ENCODE data around the gene SYNRG.

DNA sequence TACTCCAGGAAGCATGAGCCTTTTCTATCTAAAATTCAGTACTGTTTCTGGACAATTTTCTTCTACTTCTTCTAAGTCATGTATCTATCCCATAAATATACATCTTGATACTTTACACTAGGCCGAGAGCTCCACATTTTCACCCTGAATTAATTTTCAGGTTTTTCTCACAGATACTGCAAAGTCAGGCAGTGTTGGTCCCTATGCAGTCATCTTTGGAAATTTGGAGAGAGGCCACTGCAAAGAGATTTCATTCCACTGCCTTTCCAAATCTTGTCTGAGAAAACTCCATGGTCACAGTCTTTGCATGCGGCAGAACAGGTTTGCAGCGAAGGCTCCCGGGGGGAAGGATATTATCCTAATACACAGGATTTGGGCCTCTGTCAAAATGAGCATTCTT lies 91.3 kb downstream of the SYNRG start:
- TF ChIP-seq, protein P1, sequence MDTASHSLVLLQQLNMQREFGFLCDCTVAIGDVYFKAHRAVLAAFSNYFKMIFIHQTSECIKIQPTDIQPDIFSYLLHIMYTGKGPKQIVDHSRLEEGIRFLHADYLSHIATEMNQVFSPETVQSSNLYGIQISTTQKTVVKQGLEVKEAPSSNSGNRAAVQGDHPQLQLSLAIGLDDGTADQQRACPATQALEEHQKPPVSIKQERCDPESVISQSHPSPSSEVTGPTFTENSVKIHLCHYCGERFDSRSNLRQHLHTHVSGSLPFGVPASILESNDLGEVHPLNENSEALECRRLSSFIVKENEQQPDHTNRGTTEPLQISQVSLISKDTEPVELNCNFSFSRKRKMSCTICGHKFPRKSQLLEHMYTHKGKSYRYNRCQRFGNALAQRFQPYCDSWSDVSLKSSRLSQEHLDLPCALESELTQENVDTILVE (CRISPR knock-in tag; IDR thresholded peaks at IDR 0.05) = no peak
- TF ChIP-seq ZNF350 (CRISPR knock-in tag; IDR thresholded peaks at IDR 0.05; ENCODE audit: borderline replicate concordance, low read depth) (no peak), NBN (conservative IDR thresholded peaks at IDR 0.05) (no peak), EHMT2 (IDR thresholded peaks at IDR 0.05; ENCODE audit: borderline replicate concordance, low read depth, low read length) (no peak), KLF9 (CRISPR knock-in tag; IDR thresholded peaks at IDR 0.05; ENCODE audit: low read depth) (no peak), ETV6 (CRISPR knock-in tag; conservative IDR thresholded peaks at IDR 0.05) (no peak), YY1 (IDR thresholded peaks at IDR 0.05; ENCODE audit: insufficient read depth, insufficient replicate concordance, low read depth, low read length) (no peak), RAD21 (CRISPR knock-in tag; IDR thresholded peaks at IDR 0.05) (no peak), ZBTB8A (CRISPR knock-in tag; IDR thresholded peaks at IDR 0.05; ENCODE audit: borderline replicate concordance, low read depth) (no peak), SMARCC2 (IDR thresholded peaks at IDR 0.05) (no peak)
- TF ChIP-seq, protein P2, sequence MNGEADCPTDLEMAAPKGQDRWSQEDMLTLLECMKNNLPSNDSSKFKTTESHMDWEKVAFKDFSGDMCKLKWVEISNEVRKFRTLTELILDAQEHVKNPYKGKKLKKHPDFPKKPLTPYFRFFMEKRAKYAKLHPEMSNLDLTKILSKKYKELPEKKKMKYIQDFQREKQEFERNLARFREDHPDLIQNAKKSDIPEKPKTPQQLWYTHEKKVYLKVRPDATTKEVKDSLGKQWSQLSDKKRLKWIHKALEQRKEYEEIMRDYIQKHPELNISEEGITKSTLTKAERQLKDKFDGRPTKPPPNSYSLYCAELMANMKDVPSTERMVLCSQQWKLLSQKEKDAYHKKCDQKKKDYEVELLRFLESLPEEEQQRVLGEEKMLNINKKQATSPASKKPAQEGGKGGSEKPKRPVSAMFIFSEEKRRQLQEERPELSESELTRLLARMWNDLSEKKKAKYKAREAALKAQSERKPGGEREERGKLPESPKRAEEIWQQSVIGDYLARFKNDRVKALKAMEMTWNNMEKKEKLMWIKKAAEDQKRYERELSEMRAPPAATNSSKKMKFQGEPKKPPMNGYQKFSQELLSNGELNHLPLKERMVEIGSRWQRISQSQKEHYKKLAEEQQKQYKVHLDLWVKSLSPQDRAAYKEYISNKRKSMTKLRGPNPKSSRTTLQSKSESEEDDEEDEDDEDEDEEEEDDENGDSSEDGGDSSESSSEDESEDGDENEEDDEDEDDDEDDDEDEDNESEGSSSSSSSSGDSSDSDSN (CRISPR knock-in tag; IDR thresholded peaks at IDR 0.05) = no peak
- TF ChIP-seq, protein P3, sequence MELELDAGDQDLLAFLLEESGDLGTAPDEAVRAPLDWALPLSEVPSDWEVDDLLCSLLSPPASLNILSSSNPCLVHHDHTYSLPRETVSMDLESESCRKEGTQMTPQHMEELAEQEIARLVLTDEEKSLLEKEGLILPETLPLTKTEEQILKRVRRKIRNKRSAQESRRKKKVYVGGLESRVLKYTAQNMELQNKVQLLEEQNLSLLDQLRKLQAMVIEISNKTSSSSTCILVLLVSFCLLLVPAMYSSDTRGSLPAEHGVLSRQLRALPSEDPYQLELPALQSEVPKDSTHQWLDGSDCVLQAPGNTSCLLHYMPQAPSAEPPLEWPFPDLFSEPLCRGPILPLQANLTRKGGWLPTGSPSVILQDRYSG (CRISPR knock-in tag; IDR thresholded peaks at IDR 0.05) = no peak
- TF ChIP-seq, protein P4, sequence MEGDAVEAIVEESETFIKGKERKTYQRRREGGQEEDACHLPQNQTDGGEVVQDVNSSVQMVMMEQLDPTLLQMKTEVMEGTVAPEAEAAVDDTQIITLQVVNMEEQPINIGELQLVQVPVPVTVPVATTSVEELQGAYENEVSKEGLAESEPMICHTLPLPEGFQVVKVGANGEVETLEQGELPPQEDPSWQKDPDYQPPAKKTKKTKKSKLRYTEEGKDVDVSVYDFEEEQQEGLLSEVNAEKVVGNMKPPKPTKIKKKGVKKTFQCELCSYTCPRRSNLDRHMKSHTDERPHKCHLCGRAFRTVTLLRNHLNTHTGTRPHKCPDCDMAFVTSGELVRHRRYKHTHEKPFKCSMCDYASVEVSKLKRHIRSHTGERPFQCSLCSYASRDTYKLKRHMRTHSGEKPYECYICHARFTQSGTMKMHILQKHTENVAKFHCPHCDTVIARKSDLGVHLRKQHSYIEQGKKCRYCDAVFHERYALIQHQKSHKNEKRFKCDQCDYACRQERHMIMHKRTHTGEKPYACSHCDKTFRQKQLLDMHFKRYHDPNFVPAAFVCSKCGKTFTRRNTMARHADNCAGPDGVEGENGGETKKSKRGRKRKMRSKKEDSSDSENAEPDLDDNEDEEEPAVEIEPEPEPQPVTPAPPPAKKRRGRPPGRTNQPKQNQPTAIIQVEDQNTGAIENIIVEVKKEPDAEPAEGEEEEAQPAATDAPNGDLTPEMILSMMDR (CRISPR knock-in tag; IDR thresholded peaks at IDR 0.05) = no peak
- TF ChIP-seq, protein P5, sequence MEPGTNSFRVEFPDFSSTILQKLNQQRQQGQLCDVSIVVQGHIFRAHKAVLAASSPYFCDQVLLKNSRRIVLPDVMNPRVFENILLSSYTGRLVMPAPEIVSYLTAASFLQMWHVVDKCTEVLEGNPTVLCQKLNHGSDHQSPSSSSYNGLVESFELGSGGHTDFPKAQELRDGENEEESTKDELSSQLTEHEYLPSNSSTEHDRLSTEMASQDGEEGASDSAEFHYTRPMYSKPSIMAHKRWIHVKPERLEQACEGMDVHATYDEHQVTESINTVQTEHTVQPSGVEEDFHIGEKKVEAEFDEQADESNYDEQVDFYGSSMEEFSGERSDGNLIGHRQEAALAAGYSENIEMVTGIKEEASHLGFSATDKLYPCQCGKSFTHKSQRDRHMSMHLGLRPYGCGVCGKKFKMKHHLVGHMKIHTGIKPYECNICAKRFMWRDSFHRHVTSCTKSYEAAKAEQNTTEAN (CRISPR knock-in tag; conservative IDR thresholded peaks at IDR 0.05) = no peak

Measured in HepG2 (cell line).